NAMALWA (cell line): Measurements from ENCODE around the gene PAK1IP1.
"Not testable (repeated sequence)": the region's sequence is repeated elsewhere in the genome, so short reads cannot be mapped to it uniquely, and the experiment has no call there.

Experiments used
- DNase-seq: peaks from one replicate; pipeline ENCODE4 v3.0.0-alpha.2; 2015; ENCODE audit warnings: low spot score

PAK1IP1 gene, protein sequence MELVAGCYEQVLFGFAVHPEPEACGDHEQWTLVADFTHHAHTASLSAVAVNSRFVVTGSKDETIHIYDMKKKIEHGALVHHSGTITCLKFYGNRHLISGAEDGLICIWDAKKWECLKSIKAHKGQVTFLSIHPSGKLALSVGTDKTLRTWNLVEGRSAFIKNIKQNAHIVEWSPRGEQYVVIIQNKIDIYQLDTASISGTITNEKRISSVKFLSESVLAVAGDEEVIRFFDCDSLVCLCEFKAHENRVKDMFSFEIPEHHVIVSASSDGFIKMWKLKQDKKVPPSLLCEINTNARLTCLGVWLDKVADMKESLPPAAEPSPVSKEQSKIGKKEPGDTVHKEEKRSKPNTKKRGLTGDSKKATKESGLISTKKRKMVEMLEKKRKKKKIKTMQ

DNA sequence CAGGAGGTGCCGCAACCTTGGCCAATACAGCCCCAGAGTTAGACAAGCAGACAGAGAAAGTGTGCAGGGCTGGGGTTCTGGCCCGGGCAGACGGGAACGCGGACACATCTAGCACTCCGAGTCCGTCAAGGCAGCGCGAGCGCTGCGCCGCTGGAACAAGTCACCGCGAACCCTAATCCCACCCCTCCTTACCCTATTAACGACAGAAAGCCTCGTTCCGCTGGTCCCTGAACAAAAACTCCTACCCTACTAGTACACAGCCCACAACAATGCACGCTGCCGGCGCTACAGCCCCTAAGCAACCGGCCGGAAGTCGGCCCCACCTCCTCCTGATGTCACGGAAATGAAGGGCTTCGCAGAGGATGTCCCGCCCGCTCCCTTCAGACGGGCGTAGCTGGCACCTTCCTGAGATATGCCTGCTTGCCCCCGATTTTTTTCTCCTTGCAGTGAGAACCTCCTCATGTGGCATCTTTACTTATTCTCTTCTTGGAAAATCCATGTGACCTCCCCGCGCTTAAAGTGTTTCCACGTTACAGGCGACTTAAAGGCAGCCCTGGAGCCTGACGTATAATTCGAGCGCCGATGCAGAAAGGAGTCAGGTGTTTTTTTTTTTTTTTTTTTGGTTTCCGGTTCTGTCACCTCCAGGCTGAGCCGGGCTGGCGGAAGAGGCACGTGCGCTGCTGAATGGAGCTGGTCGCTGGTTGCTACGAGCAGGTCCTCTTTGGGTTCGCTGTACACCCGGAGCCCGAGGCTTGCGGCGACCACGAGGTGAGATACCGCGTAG, at the start of gene PAK1IP1, which contains the start of gene C6orf52:
PAK1IP1 (plus strand) TSS at position 671 of the 784 bp plus-strand sequence; CDS start at position 685, 14 bp downstream.
C6orf52 (minus strand) TSS at position 315 of the 784 bp plus-strand sequence. CDS start 7,066 bp downstream, outside the sequence.
- DNase-seq: peak; percentile 96

DNA sequence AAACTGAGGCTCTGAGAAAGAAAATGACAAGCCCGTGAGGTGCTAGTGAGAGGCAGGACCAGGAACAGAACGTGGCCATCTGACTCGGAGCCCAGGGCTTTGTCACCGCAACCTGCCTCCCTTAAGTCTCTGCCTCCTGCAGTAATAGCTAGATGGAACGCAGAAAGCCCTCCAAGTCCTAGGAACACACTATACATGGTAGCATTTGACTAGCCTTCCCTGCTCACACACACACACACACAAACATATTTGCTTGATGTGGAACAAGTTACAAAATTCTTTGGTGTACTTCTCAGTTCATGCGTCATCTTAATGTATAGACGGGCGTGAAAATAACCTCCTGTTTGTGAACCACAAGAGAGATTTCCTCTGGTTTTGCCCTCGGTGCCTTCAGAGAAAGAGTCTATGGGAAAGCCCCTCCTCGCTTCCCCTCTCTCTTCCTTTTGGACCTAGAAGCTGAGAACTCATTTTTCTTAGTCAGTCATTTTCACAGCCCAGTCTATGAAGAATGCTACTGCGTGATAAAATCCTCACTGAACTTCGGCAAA, 39.2 kb upstream of the PAK1IP1 start:
- DNase-seq: no peak

DNA sequence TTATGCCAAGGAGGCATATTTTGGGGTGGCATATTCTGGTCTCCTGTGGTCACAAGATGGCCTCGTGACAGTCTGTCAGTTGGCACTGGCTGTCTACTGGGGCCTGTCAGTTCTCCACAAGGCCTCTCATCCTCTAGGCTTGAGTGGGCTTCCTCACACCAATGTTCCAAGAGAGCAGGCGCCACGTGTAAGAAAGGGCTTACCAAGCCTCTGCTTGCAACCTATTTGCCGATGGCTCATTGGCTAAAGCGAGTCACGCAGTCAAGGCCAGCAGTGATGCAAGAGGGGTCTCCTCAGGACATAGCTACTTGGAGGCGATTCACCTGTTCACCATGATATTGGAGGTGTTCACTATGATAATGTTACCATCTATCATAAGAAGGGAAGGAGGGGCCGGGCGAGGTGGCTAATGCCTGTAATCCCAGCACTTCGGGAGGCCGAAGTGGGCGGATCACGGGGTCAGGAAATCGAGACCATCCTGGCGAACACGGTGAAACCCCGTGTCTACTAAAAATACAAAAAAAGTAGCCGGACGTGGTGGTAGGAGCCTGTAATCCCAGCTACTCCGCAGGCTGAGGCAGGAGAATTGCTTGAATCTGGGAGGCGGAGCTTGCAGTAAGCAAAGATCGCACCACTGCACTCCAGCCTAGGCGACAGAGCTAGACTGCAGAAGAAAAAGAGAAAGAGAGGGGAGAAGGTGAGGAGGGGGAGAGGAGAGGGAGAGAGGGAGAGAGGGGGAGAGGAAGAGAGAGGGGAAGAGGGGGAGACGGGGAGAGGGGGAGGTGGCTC, 35.7 kb upstream of the PAK1IP1 start:
- DNase-seq: no peak

DNA sequence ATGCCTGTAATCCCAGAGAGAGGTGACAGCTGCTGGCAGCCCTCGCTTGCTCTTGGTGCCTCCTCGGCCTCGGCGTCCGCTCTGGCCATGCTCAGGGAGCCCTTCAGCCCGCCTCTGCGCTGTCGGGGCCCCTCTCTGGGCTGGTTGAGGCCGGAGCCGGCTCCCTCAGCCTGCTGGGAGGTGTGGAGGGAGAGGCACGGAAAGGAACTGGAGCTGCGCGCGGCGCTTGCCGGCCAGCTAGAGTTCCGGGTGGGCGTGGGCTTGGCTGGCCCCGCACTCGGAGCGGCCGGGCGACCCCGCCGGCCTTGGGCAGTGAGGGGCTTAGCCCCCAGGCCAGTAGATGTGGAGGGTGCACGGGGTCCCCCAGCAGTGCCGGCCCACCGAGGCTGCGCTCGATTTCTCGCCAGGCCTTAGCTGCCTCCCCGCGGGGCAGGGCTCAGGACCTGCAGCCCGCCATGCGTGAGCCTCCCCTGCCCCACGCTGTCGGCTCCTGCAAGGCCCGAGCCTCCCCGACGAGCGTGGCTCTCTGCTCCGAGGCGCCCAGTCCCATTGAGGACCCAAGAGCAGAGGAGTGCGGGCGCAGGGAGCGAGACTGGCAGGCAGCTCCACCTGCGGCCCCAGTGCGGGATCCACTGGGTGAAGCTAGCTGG, 34.9 kb upstream of the PAK1IP1 start:
- no peak for DNase-seq

DNA sequence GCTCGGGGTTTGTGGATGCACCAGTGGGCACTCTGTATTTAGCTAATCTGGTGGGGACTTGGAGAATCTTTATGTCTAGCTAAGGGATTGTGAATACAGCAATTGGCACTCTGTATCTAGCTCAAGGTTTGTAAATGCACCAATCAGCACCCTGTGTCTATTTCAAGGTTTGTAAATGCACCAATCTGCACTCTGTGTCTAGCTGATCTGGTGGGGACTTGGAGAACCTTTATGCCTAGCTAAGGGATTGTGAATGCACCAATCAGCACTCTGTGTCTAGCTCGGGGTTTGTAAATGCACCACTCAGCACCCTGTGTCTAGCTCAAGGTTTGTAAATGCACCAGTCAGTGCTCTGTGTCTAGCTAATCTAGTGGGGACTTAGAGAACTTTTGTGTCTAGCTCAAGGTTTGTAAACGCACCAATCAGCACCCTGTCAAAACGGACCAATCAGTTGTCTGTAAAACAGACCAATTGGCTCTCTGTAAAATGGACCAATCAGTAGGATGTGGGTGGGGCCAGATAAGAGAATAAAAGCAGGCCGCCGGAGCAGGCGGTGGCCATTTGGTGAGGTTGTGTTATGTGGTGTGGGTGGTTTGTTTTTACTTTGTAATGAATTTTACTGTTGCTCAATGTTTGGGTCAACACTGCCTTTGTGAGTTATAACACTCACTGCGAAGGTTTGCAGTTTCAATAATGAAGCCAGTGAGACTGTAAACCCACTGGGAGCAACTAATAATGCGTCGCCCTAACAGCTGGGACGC, 34.2 kb upstream of the PAK1IP1 start:
- not testable (repeated sequence) for DNase-seq

DNA sequence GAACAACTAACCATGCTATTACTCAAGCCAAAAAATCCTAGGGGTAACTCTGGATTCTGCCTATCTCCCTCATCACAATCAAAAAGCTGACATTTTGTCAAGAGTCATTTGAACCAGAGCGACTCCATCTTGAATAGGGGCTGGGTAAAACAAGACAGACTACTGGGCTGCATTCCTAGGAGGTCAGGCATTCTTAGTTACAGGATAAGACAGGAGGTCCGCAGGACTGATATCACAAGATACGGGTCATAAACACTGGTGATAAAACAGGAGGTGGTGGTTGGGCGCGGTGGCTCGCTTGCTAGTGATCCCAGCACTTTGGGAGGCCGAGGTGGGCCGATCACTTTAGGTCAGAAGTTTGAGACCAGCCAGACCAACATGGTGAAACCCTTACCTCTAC, 32.6 kb upstream of the PAK1IP1 start:
- no peak for DNase-seq

DNA sequence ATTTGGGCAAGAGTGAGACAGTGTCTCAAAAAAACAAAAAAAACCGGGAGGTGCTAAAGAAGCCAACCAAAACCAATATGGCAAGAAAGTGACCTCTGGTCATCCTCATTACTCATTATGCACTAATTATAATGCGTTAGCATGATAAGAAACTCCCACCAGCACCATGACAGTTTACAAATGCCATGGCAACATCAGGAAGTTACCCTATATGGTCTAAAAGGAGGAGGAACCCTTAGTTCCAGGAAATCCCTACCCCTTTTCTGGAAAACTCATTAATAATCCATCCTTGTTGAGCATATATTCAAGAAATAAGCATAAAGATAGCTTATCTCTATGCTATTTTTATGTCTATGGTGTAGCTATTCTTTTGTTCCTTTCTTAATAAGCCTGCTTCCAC, 32.0 kb upstream of the PAK1IP1 start:
- no peak for DNase-seq

DNA sequence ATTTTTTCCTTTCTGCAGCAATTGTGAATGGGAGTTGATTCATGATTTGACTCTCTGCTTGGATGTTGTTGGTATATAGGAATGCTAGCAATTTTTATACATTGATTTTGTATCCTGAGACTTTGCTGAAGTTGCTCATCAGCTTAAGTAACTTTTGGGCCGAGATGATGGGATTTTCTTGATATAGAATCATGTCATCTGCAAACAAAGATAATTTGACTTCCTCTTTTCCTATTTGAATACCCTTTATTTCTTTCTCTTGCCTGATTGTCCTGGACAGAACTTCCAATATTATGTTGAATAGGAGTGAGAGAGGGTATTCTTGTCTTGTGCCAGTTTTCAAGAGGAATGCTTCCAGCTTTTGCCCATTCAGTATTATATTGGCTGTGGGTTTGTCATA, 29.2 kb upstream of the PAK1IP1 start:
- DNase-seq: not testable (repeated sequence)

DNA sequence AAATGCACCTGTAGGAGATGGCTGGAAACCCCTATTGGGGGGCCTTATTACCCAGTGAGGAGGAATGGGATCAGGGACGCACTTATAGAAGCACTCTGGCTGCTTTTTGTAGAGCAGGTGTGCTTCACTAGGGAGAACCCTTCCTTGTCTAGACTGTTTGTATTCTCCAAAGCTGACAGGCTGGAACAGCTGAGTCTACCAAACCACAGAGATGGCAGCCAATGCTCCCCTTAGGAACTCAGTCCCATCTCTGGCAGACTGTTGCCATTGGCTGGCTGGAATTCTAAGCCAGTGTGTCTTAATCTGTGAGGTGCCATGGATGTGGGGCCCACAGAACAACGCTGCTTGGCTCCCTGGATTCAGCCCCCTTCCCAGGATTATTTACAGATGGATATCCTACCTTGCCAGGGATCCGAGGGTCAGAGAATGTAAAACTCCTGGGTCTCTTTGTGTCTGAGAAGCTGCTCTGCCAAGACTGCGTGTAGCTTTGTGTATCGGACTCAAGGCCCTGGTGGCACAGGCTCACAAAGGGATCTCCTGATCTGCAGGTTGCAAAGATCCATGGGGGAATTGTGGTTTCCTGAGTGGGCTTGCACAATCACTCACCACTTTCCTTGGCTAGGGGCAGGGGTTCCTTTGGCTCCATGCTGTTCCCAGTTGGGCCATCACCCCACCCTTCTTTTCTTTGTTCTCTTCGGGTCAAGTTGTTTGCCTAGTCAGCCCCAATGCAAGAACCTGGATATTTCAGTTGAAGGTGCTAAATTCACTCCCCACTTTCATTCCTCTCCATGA, 26.4 kb upstream of the PAK1IP1 start:
- DNase-seq: no peak

DNA sequence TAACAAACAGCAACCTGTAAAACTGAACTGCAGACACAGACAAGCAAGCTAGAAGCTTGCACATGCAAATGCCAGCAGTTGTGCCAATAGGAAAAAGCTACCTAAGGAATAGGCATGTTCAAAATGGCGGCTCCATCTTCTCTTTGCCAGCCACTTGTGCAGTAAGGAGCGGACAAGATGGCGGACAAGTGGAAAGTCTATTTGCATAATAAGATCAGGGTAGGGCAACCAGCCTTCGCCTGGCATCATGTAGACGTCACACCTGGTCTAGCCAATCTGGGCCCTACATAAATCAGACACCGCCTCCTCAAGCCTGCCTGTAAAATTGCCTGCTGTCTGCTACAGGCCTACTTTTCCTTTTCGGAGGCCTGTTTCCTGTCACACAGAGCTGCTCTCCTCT, 18.4 kb upstream of the PAK1IP1 start:
- no peak for DNase-seq

DNA sequence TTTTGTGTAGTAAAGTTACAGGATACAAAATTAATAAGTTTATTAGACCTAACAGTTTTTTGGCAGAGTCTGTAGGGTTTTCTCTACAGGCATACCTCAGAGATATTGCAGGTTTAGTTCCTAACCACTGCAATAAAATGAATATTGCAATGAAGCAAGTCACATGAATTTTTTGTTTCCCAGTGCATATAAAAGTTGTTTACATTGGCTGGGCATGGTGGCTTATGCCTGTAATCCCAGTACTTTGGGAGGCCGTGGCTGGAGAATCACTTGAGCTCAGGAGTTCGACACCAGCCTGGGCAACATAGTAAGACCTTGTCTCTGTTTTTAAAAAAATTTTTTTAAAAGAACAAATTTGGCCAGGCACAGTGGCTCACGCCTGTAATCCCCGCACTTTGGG, 16.3 kb upstream of the PAK1IP1 start:
- DNase-seq: no peak

DNA sequence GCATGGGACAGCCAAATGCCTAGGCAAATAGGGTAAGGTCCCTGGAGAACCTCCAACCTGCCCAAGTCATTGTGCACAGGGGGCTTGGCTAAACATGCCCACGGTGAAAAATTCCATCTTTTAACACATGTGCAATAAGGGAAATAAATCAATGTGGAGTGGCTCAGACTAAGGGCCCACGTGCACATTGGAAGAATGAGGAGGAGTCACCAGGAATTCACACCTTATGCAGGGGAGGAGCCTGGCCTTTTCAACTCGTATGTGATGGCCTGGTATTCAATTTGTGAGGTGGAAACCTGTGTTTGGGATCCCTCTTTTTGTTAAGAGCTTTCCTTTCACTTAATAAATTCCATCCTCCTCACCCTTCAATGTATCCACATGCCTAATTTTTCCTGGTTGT, 13.0 kb upstream of the PAK1IP1 start:
- DNase-seq: no peak

DNA sequence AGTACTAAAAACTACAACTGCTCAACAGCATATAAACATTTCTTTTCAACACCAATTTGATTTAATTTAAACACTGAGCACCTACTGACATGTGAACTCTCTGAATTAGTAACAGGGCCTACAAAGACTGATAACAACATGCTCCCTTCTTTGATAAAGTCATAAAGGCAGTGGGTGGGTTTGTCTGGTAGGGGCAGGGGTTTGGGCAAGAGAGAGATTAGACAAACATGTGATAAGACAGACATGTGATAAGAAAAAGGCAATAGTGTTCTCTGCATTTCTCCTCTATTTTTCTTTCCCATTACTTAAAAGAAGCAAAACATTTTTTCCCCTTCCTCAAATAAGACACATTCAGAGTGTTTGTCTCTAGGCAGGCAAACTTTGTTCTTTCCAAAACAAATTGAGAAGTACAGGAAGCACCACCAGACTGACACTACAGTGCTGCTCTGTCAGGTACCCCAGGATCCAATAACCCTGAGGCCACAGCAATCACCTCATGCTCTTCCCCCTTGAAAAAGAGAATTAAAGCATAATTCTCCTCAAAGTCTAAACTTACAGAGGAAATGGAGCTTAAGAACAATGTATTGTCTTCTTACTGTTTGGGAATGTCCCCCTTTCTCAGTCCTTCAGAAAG, 12.3 kb upstream of the PAK1IP1 start:
- DNase-seq: no peak

DNA sequence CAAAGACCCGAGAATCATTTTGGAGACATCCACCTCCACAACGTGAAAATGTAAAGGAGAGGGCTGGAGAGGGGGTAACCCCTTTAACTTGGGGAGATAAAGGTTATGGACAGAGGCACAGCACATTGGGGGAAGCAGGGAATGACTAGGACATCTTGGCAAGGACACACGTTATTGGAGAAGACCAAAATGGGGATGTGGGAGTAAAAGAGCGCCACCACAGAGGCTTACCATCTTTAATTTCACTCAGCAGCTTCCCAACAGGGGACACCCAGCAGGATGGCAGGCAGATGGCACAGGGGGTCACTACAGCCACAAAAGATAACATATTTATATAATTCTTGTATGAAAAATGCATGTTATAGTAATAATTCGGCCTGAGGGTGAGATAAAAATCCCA, 10.2 kb upstream of the PAK1IP1 start:
- no peak for DNase-seq

DNA sequence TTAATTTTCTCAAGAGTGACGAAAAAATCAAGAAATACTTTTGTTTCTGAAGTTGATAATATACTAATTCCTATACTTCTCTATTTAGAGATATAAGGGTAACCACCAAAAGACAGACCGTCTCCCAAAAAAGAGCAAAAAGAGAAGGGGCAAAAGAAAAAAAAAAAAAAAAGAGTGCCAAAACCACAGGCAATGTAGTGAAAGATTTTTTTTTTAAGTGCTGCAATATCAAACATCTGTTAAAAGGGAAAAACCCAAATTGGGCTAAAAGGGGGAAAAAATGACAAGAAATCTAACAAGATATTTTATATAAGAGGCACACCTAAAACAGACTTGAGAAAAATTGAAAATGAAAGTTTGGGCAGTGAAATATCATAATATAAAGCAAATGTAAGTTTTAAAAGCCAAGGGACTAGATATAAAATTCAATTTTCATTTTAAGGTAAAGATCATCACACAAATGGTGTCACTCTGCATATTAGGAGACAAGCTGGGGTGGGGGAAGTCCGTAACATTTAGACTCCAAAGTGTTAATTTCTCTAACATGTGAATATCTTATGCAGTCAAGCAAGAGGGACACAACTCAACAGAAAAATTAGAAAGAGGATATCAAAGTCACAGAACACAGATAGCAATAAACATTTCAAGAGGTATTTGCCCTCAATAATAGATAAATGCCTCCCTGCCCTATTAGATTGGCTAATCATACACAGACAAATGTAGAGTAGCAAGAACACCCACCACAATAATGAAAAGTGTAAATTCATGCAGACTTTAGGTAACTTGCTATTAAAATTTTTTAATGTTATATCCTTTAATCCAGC, 9.5 kb upstream of the PAK1IP1 start:
- DNase-seq: no peak

DNA sequence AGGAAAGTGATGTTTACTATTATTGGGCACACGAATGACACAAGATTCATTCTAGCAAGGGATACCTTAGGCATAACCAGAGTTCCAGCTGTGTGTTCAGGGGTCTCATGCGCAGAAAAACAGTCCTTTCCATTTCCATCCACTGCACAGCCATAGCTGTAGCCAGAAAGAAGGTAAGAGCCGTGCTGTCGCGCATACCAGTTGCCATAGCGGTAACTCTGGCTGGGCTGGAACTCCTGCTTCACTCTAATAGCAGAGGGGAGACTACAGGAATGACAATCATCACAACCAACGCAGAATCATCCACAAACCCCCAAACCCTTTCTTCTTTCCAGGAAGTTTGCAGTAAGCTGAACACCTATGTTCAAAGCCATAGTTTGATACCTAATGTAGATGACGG, 7.9 kb upstream of the PAK1IP1 start:
- no peak for DNase-seq

DNA sequence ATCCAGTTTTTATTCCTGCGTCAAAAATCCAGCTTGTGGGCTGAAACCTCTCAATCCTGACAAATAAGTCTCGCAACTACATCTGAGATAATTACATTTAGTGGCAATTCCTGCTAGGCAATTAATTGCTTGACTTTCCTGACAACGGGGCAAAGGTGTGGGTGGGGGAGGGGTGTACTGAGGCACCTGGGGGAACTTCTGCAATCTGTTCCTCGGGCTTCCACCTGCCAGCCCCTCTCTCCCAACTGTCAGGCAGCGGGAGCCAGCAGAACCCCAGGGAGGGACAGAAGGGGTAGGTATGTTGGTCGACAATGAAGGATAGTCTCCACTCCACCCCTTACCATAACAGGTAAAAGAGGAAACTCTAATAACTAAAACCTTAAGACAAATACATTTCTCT, 7.2 kb upstream of the PAK1IP1 start:
- no peak for DNase-seq

DNA sequence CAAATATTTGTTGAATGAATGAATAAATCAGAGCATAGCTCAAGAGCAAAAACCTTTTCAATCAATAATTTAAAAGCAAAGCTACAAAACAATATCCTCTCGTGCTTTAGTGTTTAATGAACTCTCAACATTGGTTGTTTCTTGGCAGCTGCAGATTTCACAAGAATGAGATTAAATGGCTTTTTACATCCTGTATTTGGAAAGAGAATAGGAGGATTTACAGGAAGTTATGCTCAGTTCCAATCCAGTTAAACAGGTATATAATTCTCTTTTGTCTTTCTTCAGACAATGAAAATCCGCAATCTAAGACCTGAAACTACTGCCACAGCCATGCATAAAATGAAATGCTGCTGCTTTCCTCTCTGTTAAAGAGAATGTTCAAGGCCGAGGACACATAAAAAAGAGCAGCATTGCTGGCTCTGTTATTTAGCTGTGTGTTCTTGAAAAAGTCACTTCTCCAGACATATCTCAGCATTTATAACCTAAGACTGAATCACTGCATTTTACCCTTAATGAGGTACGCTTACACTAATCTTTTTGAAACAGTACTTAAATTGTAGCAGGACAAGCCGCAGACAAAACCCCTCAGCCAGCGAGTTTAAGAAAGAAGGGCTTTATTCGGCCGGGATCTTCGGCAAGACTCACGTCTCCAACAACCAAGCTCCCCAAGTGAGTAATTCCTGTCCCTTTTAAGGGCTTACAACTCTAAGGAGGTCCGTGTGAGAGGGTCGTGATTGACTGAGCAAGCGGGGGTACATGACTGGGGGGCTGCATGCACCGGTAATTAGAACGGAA, 3.9 kb upstream of the PAK1IP1 start:
- DNase-seq: no peak
